H1 (cell line): ENCODE results near the gene NRTN. TPM values are rescaled to one million over a fixed set of nuclear protein-coding genes. Genes with fewer than 3 reads are reported as not detected.

Source experiments
- CHD2 ChIP-seq: IDR thresholded peaks from 2 replicates; pipeline ENCODE4 v1.6.1; 2012; ENCODE audit warnings: low read length, improper control_type of control experiment
- EZH2 ChIP-seq: fragments of 200-600 bp; sonication (generic); IDR thresholded peaks from 2 replicates; pipeline ENCODE4 v1.7.1; 2012; ENCODE audit warnings: low read depth, mild to moderate bottlenecking, moderate library complexity, low read length, inconsistent platforms; ENCODE audit not compliant: severe bottlenecking
- YY1 ChIP-seq: IDR thresholded peaks from 2 replicates; pipeline ENCODE4 v1.6.1; 2011; ENCODE audit warnings: low read depth, mild to moderate bottlenecking, low read length
- polyA plus RNA-seq, 7 experiments: library from polyadenylated mRNA; depleted of rRNA in 3 of 7; stranded (reverse) in 5 of 7; unstranded in 2 of 7; fragments of >200 nt in 5 of 7; fragments of 200-250 nt in 2 of 7; gene quantifications; 1 replicate in 5 of 7; 2 replicates in 1 of 7; 4 replicates in 1 of 7; pipeline versions ENCODE4 v1.2.1 to v1.2.3, GENCODE V29; 2011 to 2013; ENCODE audit warnings: missing spikeins in 2 of 7, mixed read lengths in 2 of 7
- total RNA-seq: library from RNA; stranded (reverse); fragmentation: NEBNext Ultra II Directional; extraction: Animal tissue kit (Norgen Biotek cat#: 25700); gene quantifications from 2 replicates; pipeline ENCODE4 v1.2.1, GENCODE V29; 2021

The NRTN gene
- total and polyA plus RNA-seq, 2 of the 8 experiments (the other 6 are each of a cell fraction or from before 2014, with no cell fraction given): 3.9 to 5.3 TPM

GRCh38 chr19:5799247-5800241 lies 5.3 kb upstream of the NRTN start (continued):
- TF ChIP-seq YY1 (no peak), EZH2 (no peak), CHD2 (no peak)
